HG02981 (cell line): ENCODE measurements around the gene KAZN.

Experiments
- ATAC-seq: cut with Tn5 transposase; IDR thresholded peaks from one replicate; pipeline ENCODE4 v1.9.1; 2021; ENCODE audit warnings: mild to moderate bottlenecking, moderate library complexity; ENCODE audit not compliant: unreplicated experiment

The KAZN gene

DNA sequence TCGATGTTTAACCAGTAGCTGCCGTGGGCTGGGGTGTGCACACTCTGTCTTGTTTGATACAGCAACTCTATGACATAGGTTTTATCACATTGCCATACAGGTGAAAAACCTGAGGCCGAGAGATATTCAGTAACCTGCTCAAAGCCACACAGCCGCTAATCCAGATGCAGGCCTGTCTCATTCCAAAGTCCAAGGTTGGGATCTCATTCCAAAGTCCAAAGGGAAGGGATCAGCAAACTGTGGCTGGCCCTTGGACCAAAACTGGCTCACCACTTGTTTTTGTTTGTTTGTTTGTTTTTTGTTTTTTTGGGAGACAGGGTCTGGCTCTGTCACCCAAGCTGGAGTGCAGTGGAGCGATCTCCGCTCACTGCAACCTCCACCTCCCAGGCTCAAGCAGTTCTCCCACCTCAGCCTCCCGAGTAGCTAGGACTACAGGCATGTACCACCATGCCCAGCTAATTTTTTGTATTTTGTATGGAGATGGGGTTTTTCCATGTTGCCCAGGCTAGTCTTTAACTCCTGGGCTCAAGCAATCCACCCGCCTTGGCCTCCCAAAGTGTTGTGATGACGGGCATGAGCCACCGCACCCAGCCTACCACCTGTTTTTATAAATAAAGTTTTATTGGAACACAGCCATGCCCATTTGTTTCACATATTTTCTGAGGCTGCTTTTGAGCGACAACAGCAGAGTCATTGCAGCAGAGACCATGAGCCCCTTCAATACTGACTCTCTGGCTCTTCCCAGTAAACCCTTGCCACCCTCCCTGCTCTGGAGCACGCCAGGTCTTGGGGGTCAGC is 391.6 kb downstream of the KAZN start:
- no peak for ATAC-seq

DNA sequence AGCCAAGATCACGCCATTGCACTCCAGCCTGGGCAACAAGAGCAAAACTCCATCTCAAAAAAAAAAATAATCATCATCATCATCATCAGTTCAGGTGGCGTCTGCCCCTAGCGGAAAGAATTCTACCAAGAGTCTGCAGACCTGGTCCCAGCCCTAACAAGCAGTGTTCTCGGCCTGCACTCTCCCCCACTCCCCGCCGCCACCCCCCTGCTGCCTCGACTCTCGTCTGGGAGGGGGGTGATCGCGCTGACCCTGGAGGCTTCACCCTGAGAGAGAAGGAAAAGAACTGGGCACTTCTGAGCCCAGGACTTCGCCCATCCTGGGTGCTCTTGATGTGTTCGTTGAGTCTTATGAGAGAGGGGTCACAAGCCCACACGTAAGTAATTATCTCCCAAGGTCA is 394.9 kb downstream of the KAZN start:
- ATAC-seq = no peak

DNA sequence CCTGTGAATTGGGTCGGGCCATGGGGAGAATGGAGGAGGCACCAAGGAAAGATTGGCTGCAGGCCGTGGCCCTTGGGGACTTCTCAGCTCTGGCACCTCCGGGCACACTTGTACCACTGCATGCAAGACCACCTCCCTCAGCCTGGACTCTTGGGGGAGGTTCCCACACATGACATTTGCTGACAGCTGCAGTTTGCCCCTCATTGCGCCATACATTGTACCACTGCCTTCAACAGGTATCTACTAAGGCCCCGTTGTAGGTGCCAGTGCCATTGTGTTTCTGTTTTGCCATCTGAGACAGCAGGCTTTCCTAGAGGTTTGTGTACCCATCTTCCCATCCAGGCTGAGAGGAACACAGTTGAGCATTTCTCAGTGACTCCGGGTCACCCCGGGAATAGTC is 395.7 kb downstream of the KAZN start:
- ATAC-seq = no peak

DNA sequence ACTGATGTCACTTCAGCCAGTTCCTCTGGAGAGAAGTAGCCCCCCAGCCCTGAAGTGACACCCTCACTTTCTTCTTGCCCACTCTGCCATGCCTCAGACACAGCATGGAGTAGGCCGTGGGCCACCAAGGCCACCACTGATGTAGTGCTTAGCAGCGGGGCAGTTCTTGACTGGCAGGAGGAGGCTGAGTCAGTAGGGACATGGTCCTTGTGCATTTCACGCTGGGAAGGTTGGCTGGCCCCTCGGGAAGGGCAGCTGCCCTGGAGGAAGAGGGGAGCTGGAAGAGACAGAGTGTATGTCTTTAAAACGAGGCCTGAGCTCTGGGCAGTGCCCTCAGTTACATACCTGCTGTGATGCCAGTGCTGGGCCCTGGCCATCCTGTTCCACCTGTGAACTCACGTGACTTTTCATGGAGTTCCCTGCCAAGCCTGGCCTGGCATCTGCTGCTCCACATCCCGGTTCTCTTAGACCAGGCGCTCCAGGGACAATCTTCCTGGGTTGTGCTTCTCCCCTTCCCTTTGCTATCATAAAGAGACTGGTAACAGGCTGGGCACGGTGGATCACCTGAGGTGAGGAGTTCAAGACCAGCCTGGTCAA is 396.5 kb downstream of the KAZN start:
- ATAC-seq = no peak

DNA sequence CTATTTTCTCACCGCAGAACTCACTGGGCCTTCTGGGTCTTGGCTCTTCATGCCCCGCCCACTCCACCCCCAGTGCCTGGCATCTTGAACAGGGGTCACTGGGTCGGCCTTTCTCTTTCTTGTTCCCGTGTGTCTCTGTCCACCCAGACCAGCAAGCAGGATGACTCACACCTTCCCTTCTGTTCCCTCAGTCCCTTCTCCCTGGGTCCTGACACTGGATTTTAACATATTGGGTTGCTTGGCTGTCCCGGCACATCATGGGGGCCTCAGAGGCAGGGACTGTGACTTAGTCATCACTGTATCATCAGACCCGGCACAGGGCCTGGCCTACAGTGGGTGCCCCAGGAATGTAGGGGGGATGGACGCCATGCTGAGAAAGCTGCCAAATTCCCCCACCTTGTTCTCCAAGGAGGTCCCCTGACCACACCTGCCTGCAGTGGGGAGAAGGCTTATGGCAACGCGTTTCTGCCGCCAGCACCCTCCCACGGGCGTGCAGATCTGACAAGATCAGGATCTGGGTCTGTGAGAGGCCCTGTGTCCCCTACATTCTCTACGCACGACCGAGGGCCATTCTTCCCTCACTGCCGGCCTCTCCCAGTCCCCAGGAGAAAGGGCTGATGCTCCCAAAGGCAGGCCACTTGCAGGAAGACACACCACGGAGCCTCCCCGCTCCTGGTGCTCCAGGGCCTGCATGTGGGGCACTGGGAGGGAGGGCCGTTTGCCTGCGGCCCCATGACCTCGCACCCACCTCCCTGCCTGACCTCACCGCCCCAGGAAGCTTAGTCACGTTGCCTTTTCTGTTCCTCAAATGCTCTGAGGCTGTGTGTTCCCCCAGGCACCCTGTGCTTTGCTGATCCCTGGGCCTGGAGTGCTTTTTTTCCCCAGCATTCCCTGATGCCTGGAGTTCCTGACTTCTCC is 397.9 kb downstream of the KAZN start:
- ATAC-seq = no peak

DNA sequence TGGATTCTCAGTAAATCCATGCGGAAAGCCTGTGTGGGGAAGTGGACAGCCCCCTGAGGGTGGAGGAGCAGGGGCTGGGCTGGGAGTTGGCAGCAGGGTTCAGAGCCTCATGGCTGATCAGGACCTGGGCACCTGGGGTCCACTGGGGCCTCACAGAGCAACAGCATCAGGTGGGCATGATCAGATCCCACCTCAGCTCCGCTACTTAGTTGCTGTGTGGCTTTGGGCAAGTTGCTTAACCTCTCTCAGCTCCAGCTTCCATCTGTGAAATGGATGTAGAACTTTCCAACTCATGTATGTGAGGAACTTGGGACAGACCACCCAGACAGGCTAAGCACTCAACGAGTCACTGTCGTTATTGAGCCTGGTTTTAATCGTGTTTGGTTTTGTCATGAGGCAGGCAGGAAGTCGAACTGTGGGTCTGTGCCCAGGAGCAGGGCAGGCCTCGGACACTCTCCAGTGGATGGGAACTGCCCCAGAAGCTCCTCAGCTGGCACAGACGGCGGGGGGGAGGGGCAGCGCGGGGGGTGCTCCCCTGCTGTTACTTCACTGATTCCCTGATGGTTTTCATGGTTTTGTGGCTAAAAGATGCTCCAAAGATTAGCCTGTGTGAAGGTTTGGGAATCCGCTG is 399.3 kb downstream of the KAZN start:
- no peak for ATAC-seq

DNA sequence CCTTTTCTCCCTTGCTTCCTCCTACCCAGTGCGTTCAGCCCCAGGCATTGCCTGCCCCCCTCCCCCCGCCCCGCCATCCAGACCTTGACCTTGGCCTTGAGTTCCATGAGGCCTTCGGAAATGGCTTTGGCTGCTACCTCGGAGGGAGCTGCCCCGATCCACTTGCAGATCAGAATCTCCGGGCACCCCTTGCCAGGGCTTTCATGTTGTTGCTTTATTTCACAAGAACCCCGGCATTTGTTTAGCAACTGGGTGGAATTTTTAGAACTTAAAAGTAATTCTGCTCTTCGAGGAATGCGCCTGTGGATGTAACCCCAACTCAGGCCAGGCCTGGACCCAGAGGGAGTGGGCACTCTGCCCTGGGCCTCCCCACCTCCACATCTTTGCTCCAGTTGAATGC is 401.0 kb downstream of the KAZN start:
- ATAC-seq = no peak

DNA sequence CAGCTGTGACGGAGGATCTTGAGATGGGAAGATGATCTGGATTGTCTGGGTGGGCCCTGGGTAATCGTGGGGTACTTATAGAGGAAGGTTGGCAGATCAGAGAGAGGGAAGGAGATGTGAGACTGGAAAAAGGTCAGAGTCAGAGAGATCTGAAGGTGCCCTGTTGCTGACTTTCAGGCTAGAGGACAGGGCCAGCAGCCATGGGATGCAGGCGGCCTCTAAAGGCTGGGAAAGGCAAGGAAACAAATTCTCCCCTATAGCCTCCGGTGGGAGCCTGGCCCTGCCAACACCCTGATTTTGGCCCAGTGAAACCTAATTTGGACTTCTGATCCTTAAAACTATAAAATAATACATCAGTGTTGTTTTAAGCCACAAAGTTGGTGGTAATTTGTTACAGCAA is 401.5 kb downstream of the KAZN start:
- ATAC-seq = no peak

DNA sequence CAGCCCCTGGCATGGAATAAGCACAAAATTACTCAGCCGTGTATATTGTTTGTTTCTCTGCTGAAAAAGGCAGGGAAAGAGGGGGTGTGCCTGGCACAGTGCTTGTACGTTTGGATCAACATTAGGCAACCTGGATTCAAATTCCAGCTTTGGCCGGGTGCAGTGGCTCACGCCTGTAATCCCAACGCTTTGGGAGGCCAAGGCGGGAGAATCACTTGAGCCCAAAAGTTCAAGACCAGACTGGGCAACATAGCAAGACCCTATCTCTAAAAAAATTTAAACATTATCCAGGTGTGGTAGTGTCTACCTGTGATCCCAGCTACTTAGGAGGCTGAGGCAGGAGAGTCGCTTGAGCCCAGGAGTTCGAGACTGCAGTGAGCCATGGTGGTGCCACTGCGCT is 402.2 kb downstream of the KAZN start:
- ATAC-seq = no peak

DNA sequence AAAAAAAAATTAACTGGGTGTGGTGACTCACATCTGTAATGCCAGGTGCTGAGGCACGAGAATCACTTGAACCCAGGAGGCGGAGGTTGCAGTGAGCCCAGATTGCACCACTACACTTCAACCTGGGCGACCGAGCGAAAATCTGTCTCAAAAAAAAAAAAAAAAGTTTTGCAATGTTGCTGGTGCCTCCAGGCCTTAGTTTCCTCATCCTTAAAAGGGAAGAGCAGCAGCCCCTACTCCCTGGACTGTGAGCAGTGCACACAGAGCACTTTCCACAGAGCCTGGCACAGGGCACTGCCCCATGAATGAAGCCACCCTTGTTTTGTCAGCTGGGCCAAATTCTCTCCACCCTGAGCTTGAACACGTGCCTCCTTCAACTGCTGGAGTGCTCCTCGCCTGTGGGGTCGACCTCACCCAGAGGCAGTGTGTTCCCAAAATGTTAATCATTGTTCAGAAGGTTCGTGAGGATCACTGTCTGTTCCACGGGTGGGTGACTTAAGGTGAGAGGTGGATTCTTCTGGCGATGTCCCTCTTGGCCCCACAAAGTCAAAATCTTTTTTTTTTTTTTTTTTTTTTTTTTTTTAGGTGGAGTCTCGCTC is 402.9 kb downstream of the KAZN start:
- ATAC-seq = no peak

DNA sequence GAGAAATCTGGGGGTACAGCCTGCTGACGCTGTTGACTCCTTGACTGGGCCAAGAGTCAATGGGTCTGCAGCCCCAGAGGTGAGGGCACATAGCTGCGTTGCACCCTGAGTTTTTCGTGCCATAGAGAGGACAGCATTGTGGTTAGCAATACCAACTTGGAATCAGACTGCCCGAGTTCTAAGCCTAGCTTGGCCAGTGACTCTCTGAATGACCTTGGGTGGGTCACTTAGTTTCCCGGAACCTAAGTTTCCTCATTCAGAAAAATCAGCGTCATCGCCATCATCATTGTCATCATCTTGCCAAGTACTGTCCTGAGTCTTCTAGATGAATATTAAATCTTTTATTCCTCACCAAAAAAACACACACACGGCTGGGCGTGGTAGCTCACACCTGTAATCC is 403.8 kb downstream of the KAZN start:
- no peak for ATAC-seq

DNA sequence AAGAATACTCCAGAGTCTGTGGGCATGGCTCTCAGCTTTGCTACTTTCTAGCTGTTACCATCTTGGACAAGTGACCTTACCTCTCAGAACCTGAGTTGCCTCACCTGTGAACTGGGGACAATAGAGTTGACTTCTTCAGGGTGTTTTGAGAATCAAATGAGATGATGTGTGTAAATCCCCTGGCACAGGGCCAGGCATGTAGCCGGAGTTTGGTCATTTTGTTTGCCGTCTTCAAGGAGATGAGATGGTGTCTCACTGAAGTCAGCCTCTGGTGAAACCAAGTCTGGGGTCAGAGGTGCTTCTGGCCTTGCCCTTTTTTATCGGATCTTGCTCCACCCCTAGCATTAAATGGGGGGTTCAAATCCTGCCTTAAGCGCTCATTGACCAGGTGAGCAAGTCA is 405.9 kb downstream of the KAZN start:
- ATAC-seq = no peak

DNA sequence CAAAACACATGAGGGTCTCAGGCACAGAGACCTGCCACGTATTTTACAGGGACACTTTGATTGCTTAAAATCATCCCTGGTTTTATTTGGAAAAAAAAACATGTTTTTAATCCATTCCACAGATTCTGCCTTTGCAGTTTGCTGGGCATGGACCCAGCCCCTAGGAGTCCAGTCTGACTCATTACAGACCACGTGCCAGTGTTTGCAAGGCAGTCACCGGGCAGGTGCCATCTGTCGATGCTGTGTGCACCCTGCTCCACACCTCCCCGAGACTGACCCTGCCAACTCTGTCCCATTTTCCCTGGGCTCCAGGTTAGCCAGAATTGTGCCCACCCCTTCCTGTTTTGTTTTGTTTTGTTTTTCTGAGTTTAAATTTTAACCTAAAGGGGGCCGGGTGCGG is 406.6 kb downstream of the KAZN start:
- no peak for ATAC-seq

DNA sequence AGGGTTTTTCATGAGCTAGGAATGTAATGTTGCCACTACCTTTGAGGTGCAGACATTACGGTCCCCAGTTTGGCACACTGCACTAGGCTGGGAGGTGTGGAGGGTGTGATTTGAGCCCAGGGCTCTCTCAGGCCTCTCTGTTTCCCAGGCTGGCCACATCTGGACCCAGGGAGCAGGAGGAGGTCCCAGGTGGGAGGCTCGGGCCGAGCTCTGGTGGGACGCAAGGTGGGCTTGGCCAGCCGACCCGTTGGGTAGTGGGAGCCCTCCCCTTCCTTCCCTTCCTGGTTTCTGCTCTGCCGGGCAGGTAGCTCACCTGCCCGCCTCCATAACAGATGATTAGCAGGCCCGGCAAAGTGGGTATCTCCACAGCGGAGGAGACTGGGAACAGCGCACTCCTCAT is 408.9 kb downstream of the KAZN start:
- ATAC-seq = no peak

DNA sequence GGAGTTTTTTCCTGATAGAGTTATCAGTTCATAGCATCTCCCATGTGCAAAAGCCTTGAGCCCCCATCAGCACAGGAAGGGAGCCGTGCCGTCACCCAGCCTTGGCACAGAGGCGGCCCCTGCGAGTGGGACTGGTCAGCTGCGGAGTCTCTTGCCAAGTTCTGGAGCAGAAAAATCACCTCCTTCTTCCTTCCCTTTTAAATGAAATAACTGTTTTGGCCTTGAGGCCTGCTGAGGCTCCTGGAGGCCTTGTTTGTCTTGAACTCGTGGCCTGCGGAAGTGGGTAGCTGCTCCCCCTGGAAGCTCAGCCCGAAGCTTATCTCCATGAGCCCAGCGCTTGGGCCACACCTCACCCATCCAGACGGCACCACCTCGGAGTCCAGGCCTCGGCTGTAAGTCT is 409.4 kb downstream of the KAZN start:
- no peak for ATAC-seq

DNA sequence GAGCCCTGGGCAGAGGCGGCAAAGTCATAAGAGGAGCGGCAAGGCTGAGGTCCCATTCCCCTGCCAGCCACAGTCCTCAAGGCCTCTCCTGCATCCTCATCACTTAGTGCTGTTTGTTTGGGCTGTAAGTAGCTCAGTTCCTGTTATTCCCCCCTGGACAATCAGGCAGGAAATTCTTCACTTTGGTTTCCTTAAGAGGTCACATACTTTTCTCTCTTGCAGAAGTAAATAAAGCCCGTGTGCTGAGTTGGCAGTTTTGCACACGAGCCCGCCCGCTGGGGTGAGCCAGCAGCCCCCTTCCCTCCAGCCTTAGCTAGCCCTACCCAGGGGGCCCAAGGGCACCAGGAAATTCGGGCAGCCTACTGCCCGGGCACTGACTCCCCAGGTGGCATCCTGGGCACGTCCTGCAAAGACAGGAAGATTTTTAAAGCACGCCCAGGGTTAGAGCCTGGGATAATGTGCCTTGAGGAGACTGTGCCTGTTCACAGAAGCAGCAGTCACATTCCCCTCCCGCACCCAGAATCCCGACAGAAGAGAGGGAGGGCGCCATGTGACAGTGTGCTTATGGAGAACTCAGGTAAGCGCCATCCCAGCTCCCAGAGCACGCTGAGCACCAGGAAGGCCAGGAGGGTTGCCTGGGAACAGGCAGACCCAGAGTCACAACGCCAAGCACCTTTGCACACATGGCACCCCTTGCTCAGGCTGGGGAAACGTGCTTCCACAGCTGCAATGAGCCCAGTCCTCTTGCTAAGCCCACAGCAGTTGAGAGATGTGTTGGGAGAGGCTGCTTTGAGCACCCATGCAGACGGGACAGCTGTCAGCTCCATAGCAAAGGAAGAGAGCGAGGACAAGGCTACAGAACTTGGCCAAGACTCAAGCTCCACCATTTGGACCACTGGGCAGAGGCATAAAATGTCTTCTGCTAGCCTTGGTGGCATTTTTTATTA is 410.6 kb downstream of the KAZN start:
- ATAC-seq = no peak

DNA sequence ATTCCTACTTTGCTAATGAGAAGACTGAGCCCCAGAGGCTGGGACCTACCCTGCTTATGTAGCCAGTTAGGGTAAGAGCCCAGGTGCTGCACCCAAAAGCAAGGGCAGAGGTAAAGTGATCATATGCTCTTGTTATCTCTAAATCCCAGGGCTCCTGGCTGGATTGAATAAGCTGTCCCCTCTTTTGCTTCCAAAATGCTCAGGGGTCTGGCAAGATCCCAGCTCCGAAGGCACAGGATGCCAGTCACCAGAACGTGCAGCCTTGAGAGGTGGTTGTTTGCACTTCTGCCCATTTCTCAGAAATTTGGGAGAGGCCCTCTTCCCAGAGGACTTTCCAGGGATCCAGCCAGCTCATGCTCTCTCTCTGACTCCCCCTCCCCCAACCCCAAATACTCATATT is 412.7 kb downstream of the KAZN start:
- ATAC-seq = no peak

DNA sequence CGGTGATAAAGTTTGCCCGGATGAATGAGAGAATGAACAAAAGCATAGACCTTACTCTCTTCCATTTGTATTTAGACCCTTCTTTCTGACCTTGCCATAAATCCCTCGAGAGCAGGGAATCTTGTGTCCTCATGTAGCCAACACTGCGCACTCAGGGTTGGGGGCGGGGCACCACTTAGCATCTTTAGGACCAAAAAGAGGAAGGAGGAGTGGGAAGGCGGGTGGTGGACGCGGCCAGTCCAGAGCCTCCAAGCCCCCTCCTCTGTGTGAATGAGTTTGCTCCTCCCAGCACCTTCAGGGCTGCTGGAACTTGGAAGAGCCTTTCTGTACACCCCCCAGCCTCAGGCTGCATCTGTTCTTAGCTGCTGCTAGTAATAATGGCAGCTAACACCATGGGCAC is 413.2 kb downstream of the KAZN start:
- no peak for ATAC-seq

DNA sequence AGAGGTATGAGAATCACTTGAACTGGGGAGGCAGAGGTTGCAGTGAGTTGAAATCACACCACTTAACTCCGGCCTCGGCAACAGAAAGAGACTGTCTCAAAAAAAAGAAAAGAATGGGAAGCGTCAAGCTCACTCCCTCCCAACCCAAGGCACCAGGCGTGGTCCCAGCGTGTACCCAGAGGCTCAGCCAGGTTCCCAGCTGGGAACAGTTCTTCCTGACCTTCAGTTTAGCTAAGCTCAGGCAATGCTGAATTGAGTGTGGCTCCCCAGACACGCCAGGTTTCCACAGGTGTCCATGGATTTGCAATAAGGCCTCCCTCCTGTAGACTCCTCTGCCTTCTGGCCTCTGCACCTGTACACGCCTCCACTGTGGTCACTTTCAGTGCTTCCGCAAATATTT is 414.3 kb downstream of the KAZN start:
- ATAC-seq = no peak

DNA sequence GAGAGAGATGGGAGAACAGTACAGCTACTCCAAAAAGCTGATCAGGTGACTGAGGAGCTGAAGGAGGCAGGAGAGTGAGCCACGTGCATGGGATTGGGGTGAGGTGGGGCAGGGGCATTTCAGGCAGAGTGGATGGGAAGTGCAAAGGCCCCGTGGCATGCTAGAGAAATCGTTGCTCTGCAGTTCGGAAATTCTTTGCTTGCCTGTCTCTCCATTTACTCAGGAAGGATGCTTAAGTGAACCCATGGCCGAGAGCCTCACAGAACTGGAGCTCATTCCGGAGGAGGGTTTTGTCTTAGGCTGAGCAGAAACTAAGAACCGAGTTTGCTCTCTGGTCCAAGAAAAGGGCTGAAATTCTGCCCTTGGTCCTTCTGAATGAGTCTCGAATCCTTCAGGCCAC is 415.3 kb downstream of the KAZN start:
- no peak for ATAC-seq
